Psoas muscle (tissue), 8 donors: Measurements from ENCODE around the gene KHDRBS1. TPM values are rescaled to one million over a fixed set of nuclear protein-coding genes. Genes with fewer than 3 reads are reported as not detected.
"Not testable (repeated sequence)": the region's sequence is repeated elsewhere in the genome, so short reads cannot be mapped to it uniquely, and the experiment has no call there.

Source experiments
- ATAC-seq, 4 donors: fragments of 200-7000 bp; cut with Tn5 transposase; one replicate each; pipeline ENCODE4 v1.9.1; 2020; ENCODE audit warnings: moderate library complexity in 3 of 4, mild to moderate bottlenecking in 2 of 4
- DNase-seq, 2 donors: peaks; one replicate each; pipeline ENCODE4 v3.0.0-alpha.2; 2020
- H3K27ac ChIP-seq: fragments of 200-600 bp; one replicate; pipeline ENCODE4 v1.8.0; 2022
- H3K27me3 ChIP-seq, 3 donors: fragments of 200-600 bp in 1 of 3; one replicate each; pipeline versions ENCODE4 v1.6.1 to v1.8.0; 2013 to 2022; ENCODE audit warnings: low read length in 2 of 3, mild to moderate bottlenecking in 2 of 3, moderate library complexity in 1 of 3; ENCODE audit not compliant: insufficient read depth in 3 of 3
- H3K36me3 ChIP-seq, 2 donors: fragments of 200-600 bp in 1 of 2; one replicate each; pipeline versions ENCODE4 v1.6.1 to v1.8.0; 2013 to 2022; ENCODE audit warnings: low read depth in 1 of 2, mild to moderate bottlenecking in 1 of 2, moderate library complexity in 1 of 2; ENCODE audit not compliant: insufficient read depth in 1 of 2
- H3K4me1 ChIP-seq: fragments of 200-600 bp; one replicate; pipeline ENCODE4 v1.8.0; 2022
- H3K4me3 ChIP-seq: fragments of 200-600 bp; one replicate; pipeline ENCODE4 v1.8.0; 2022; ENCODE audit warnings: mild to moderate bottlenecking
- H3K9me3 ChIP-seq: fragments of 200-600 bp; one replicate; pipeline ENCODE4 v1.8.0; 2022
- CTCF ChIP-seq: fragments of 200-600 bp; IDR thresholded peaks from one replicate; pipeline ENCODE4 v1.8.0; 2022; ENCODE audit warnings: antibody characterized with exemption
- WGBS, 3 donors: extraction: QIAGEN DNeasy Blood & Tissue Kit; methylation state at CpG; one replicate each; pipeline versions ENCODE4 v1.1.6 to v1.1.7; 2013; 5-methylcytosine and 5-hydroxymethylcytosine counted together
- intact Hi-C, 2 donors: fragments of 100-400 bp; cut with DNase I; formaldehyde crosslinking; loops; one replicate each; pipeline versions ENCODE4 v1.11.0 to v1.14.2; 2022
- polyA plus RNA-seq, 3 donors: library from polyadenylated mRNA; stranded (reverse); fragments of 200-250 nt; gene quantifications; one replicate each; pipeline ENCODE4 v1.2.3, GENCODE V29; 2013
- total RNA-seq, 4 donors: library from RNA; stranded (reverse); fragmentation: NEBNext Ultra II Directional in 2 of 4; extraction: Animal tissue kit (Norgen Biotek cat#: 25700) in 2 of 4; gene quantifications; one replicate each; pipeline versions ENCODE4 v1.2.1 to v1.2.4, GENCODE V29; 2021 to 2023
- donor health status: healthy with polysubstance abuse.
- donor health status: DM: no; HTN: no; CAD: no; lungs with moderate emphysema.
- donor health status: Bipolar disorder and iron deficiency.
- donor health status: healthy.
- donor health status: DM: yes; HTN: yes; CAD: no.
- donor health status: DM: no; HTN: no; CAD: no.
- donor health status: DM: no; HTN: no; CAD: no.
- donor health status: DM: yes; HTN: yes; CAD: no.

Gene KHDRBS1
- total and polyA plus RNA-seq, 7 donors: 30.6 to 64.5 (median 46.5) TPM

- Histone ChIP-seq H3K36me3 (peaks cover 3 to 39% of the 10 kb centered on the region in 2 donors), H3K9me3 (no peaks in the 10 kb centered on the region), H3K27ac (peak overlapping the region; percentile 89), H3K4me1 (peaks cover 25% of the 10 kb centered on the region), H3K4me3 (peak overlapping the region; percentile 25), H3K27me3 (no peaks in the 10 kb centered on the region)
- TF ChIP-seq CTCF: no peak
- DNase-seq (no peak), ATAC-seq (peak in 1 of 4 donors; percentile 4)
- intact Hi-C loops: loop anchor here in 1 of 2 donors (5.0 kb wide), 1 partner anchor 101 kb away; no protein-coding TSS in a partner anchor
- 55 to 66% (median 66%) methylated on average over 4 of the region's 4 CpGs for WGBS, 3 donors
These were observed 49.2 kb downstream of the KHDRBS1 start for GRCh38 chr1:32062867-32063230.

- TF ChIP-seq CTCF: peak; percentile 65
- no peak for DNase-seq
- peak overlapping the region; percentile 89 for H3K27ac ChIP-seq
- H3K4me1 ChIP-seq: peaks cover 25% of the 10 kb centered on the region
- H3K4me3 ChIP-seq: no peak overlapping the region
- H3K9me3 ChIP-seq: no peaks in the 10 kb centered on the region
- H3K36me3 ChIP-seq: peaks cover 0 to 34% of the 10 kb centered on the region in 2 donors
- peak; percentile 28 to 67 (median 59) for ATAC-seq
- H3K27me3 ChIP-seq: no peaks in the 10 kb centered on the region
- intact Hi-C loops: loop anchor here in 1 of 2 donors (5.0 kb wide), 1 partner anchor 101 kb away; no protein-coding TSS in a partner anchor
- WGBS, 3 donors: 11 to 17% (median 17%) methylated on average over 1 of the region's 1 CpG
These were observed 49.6 kb downstream of the KHDRBS1 start for GRCh38 chr1:32063261-32063681.

GRCh38 chr1:32065613-32066488, 52.2 kb downstream of the KHDRBS1 start:
- H3K4me3 ChIP-seq, H3K36me3 ChIP-seq, intact Hi-C loops, H3K9me3 ChIP-seq, H3K27ac ChIP-seq, ATAC-seq, H3K27me3 ChIP-seq, DNase-seq: not testable (repeated sequence)
- 49 to 55% (median 55%) methylated on average over 21 of the region's 21 CpGs for WGBS, 3 donors
- peaks cover 25% of the 10 kb centered on the region for H3K4me1 ChIP-seq

GRCh38 chr1:32066489-32066873, 52.8 kb downstream of the KHDRBS1 start:
- no peak for TF ChIP-seq CTCF
- Histone ChIP-seq H3K9me3 (no peaks in the 10 kb centered on the region), H3K4me3 (no peak overlapping the region), H3K36me3 (peaks cover 0 to 2% of the 10 kb centered on the region in 2 donors), H3K4me1 (peaks cover 25% of the 10 kb centered on the region), H3K27me3 (no peaks in the 10 kb centered on the region), H3K27ac (peak overlapping the region; percentile 37)
- WGBS, 3 donors: 5 to 13% (median 7%) methylated on average over 4 of the region's 4 CpGs
- ATAC-seq: peak; percentile 6 to 15 (median 12)
- peak in 1 of 2 donors; percentile 29 for DNase-seq
- intact Hi-C loops: no loop called here

GRCh38 chr1:32068957-32069588, 55.4 kb downstream of the KHDRBS1 start:
- no peak for DNase-seq
- H3K27me3 ChIP-seq: no peaks in the 10 kb centered on the region
- intact Hi-C loops: no loop called here
- 67 to 83% (median 68%) methylated on average over 5 of the region's 5 CpGs for WGBS, 3 donors
- no peak overlapping the region for H3K4me3 ChIP-seq
- H3K36me3 ChIP-seq: no peaks in the 10 kb centered on the region
- no peak for TF ChIP-seq CTCF
- peaks cover 20% of the 10 kb centered on the region for H3K4me1 ChIP-seq
- ATAC-seq: no peak
- H3K9me3 ChIP-seq: no peaks in the 10 kb centered on the region
- H3K27ac ChIP-seq: no peak overlapping the region
